Smooth muscle cell (in vitro differentiated cells): ENCODE results near the gene LMAN2L. TPM values are rescaled to one million over a fixed set of nuclear protein-coding genes. Genes with fewer than 3 reads are reported as not detected.

ENCODE experiments used
- DNase-seq: peaks from one replicate; lab custom pipeline; 2025; ENCODE audit not compliant: unreplicated experiment; lab: John Stamatoyannopoulos, UW
- H2AFZ ChIP-seq: fragments of 200-600 bp; sonication (generic); 2 replicates; pipeline ENCODE4 v1.6.0; 2016; ENCODE audit warnings: antibody characterized with exemption, low read depth, mild to moderate bottlenecking
- H3F3A ChIP-seq: fragments of 200-600 bp; sonication (generic); 2 replicates; pipeline ENCODE4 v1.6.0; 2017; ENCODE audit warnings: antibody characterized with exemption, low read depth
- H3K27ac ChIP-seq: fragments of 200-600 bp; sonication (generic); 2 replicates; pipeline ENCODE4 v1.5.1; 2016; ENCODE audit warnings: low read depth, mild to moderate bottlenecking
- H3K27me3 ChIP-seq: fragments of 200-600 bp; sonication (generic); 2 replicates; pipeline ENCODE4 v1.6.1; 2016; ENCODE audit warnings: low read depth, mild to moderate bottlenecking
- H3K36me3 ChIP-seq: fragments of 200-600 bp; sonication (generic); 2 replicates; pipeline ENCODE4 v1.5.1; 2016; ENCODE audit warnings: low read depth
- H3K4me1 ChIP-seq: fragments of 200-600 bp; sonication (generic); 2 replicates; pipeline ENCODE4 v1.5.1; 2016; ENCODE audit warnings: low read depth
- H3K4me2 ChIP-seq: fragments of 200-600 bp; sonication (generic); 2 replicates; pipeline ENCODE4 v1.6.0; 2016; ENCODE audit warnings: mild to moderate bottlenecking
- H3K4me3 ChIP-seq: fragments of 200-600 bp; sonication (generic); 2 replicates; pipeline ENCODE4 v1.5.1; 2016; ENCODE audit warnings: mild to moderate bottlenecking
- H3K79me2 ChIP-seq: fragments of 200-600 bp; sonication (generic); 2 replicates; pipeline ENCODE4 v1.6.0; 2016; ENCODE audit warnings: low read depth, mild to moderate bottlenecking
- H3K9ac ChIP-seq: fragments of 200-600 bp; sonication (generic); 2 replicates; pipeline ENCODE4 v1.6.0; 2016; ENCODE audit warnings: low read depth
- H3K9me3 ChIP-seq: fragments of 200-600 bp; sonication (generic); replicated peaks from 2 replicates; pipeline ENCODE4 v1.5.1; 2016; ENCODE audit warnings: low read depth
- H4K20me1 ChIP-seq: fragments of 200-600 bp; sonication (generic); 2 replicates; pipeline ENCODE4 v1.6.0; 2016; ENCODE audit warnings: low read depth
- CTCF ChIP-seq: fragments of 200-600 bp; sonication (generic); IDR thresholded peaks from 2 replicates; pipeline ENCODE4 v1.5.1; 2017; ENCODE audit warnings: borderline replicate concordance, mild to moderate bottlenecking, antibody characterized with exemption; ENCODE audit not compliant: insufficient read depth, poor library complexity, severe bottlenecking
- WGBS: methylation state at CpG from one replicate; pipeline ENCODE4 v1.1.7; 2016; ENCODE audit warnings: low lambda C conversion rate; 5-methylcytosine and 5-hydroxymethylcytosine counted together
- polyA plus RNA-seq: library from polyadenylated mRNA; unstranded; fragments of >200 nt; fragmentation: Nextera tagmentation; extraction: Ambion mirVana; gene quantifications from 2 replicates; pipeline ENCODE4 v1.2.1, GENCODE V29; 2016
- total RNA-seq: library from RNA; depleted of rRNA; stranded (reverse); fragments of >200 nt; gene quantifications from 2 replicates; pipeline ENCODE4 v1.2.3, GENCODE V29; 2014

The LMAN2L gene
- total and polyA plus RNA-seq, 2 experiments from 2014 or later, result 26.2 to 32.9 TPM

GRCh38 chr2:96662360-96662759 is 77.5 kb downstream of the LMAN2L start:
- 88% methylated on average over 9 of the region's 9 CpGs for WGBS
- DNase-seq, result no peak

GRCh38 chr2:96661324-96661723 is 78.5 kb downstream of the LMAN2L start:
- no peak for TF ChIP-seq CTCF
- H4K20me1 ChIP-seq, result no peaks in the 10 kb centered on the region
- no peaks in the 10 kb centered on the region for H3K27me3 ChIP-seq
- H3K36me3 ChIP-seq, result no peaks in the 10 kb centered on the region
- no peaks in the 10 kb centered on the region for H3K79me2 ChIP-seq
- WGBS, result 96% methylated on average over 6 of the region's 6 CpGs
- no peaks in the 10 kb centered on the region for H3K4me1 ChIP-seq
- H3K9me3 ChIP-seq, result no peaks in the 10 kb centered on the region
- no peak overlapping the region for H3K4me2 ChIP-seq
- H2AFZ ChIP-seq, result no peak overlapping the region
- no peak overlapping the region for H3K9ac ChIP-seq
- H3K27ac ChIP-seq, result no peak overlapping the region
- H3K4me3 ChIP-seq, result no peak overlapping the region
- H3F3A ChIP-seq, result no peaks in the 10 kb centered on the region
- no peak for DNase-seq

More at GRCh38 chr2:96662360-96662759, 77.5 kb downstream of the LMAN2L start:
- Histone ChIP-seq H3K9me3 (no peaks in the 10 kb centered on the region), H3K4me2 (no peak overlapping the region), H2AFZ (no peak overlapping the region), H3F3A (no peaks in the 10 kb centered on the region), H3K9ac (no peak overlapping the region), H4K20me1 (no peaks in the 10 kb centered on the region), H3K4me3 (no peak overlapping the region), H3K36me3 (no peaks in the 10 kb centered on the region), H3K27me3 (no peaks in the 10 kb centered on the region), H3K4me1 (no peaks in the 10 kb centered on the region), H3K27ac (no peak overlapping the region), H3K79me2 (no peaks in the 10 kb centered on the region)
- TF ChIP-seq CTCF, result no peak

- Histone ChIP-seq H3K27ac (no peak overlapping the region), H2AFZ (no peak overlapping the region), H3F3A (no peaks in the 10 kb centered on the region), H3K4me1 (no peaks in the 10 kb centered on the region), H4K20me1 (no peaks in the 10 kb centered on the region), H3K9ac (no peak overlapping the region), H3K9me3 (no peaks in the 10 kb centered on the region), H3K4me3 (no peak overlapping the region), H3K27me3 (no peaks in the 10 kb centered on the region), H3K4me2 (no peak overlapping the region), H3K79me2 (no peaks in the 10 kb centered on the region), H3K36me3 (no peaks in the 10 kb centered on the region)
- no peak for TF ChIP-seq CTCF
- no peak for DNase-seq
Measured at GRCh38 chr2:96656540-96656939, 83.3 kb downstream of the LMAN2L start.

Other genes starting within 250 kb of the LMAN2L start
- not detected in 2 replicates for gene NEURL3, start 234.7 kb downstream of the LMAN2L start, total RNA-seq
- 0.21 TPM in 1 of 2 replicates, not detected in the other for gene NEURL3, start 234.7 kb downstream of the LMAN2L start, polyA plus RNA-seq
- gene ARID5A, start 203.3 kb downstream of the LMAN2L start, total RNA-seq, result 11.0 and 12.1 TPM in 2 replicates
- gene ARID5A, start 203.3 kb downstream of the LMAN2L start, polyA plus RNA-seq, result 20.4 and 25.6 TPM in 2 replicates
- gene KANSL3, start 101.8 kb downstream of the LMAN2L start, total RNA-seq, result 13.3 and 16.2 TPM in 2 replicates
- 12.0 and 14.6 TPM in 2 replicates for gene KANSL3, start 101.8 kb downstream of the LMAN2L start, polyA plus RNA-seq
- not detected in 2 replicates for gene FER1L5, start 97.3 kb downstream of the LMAN2L start, total RNA-seq
- gene FER1L5, start 97.3 kb downstream of the LMAN2L start, polyA plus RNA-seq, result 0.12 TPM in 1 of 2 replicates, not detected in the other
- 4.4 and 7.2 TPM in 2 replicates for gene CNNM4, start 20.8 kb upstream of the LMAN2L start, total RNA-seq
- 9.3 and 10.1 TPM in 2 replicates for gene CNNM4, start 20.8 kb upstream of the LMAN2L start, polyA plus RNA-seq
- gene CNNM3, start 76.2 kb upstream of the LMAN2L start, total RNA-seq, result 2.4 and 3.2 TPM in 2 replicates
- 4.8 and 5.5 TPM in 2 replicates for gene CNNM3, start 76.2 kb upstream of the LMAN2L start, polyA plus RNA-seq
- gene ANKRD23, start 104.0 kb upstream of the LMAN2L start, total RNA-seq, result 1.6 and 5.6 TPM in 2 replicates
- gene ANKRD23, start 104.0 kb upstream of the LMAN2L start, polyA plus RNA-seq, result 1.7 and 3.5 TPM in 2 replicates
- 7.9 and 9.6 TPM in 2 replicates for gene ANKRD39, start 118.0 kb upstream of the LMAN2L start, total RNA-seq
- gene ANKRD39, start 118.0 kb upstream of the LMAN2L start, polyA plus RNA-seq, result 16.5 and 19.1 TPM in 2 replicates
- gene SEMA4C, start 130.0 kb upstream of the LMAN2L start, total RNA-seq, result 41.0 and 42.0 TPM in 2 replicates
- 39.3 and 40.7 TPM in 2 replicates for gene SEMA4C, start 130.0 kb upstream of the LMAN2L start, polyA plus RNA-seq
- 7.9 TPM in 1 of 2 replicates, not detected in the other for gene FAM178B, start 246.5 kb upstream of the LMAN2L start, total RNA-seq
- gene FAM178B, start 246.5 kb upstream of the LMAN2L start, polyA plus RNA-seq, result 3.5 and 6.2 TPM in 2 replicates